Mucosa of descending colon (tissue), 3 donors: ENCODE measurements around the gene ACAA2. TPM values are rescaled to one million over a fixed set of nuclear protein-coding genes. Genes with fewer than 3 reads are reported as not detected.
"Not testable (repeated sequence)": the region's sequence is repeated elsewhere in the genome, so short reads cannot be mapped to it uniquely, and the experiment has no call there.

Source experiments
- ATAC-seq: fragments of 200-7000 bp; cut with Tn5 transposase; one replicate; pipeline ENCODE4 v1.9.1; 2020; ENCODE audit warnings: mild to moderate bottlenecking, moderate library complexity
- DNase-seq, 3 donors: peaks; one replicate each; pipeline ENCODE4 v3.0.0-alpha.2; 2020
- H3K36me3 ChIP-seq: fragments of 200-600 bp; one replicate; pipeline ENCODE4 v1.8.0; 2021; ENCODE audit warnings: low read depth, mild to moderate bottlenecking
- H3K4me1 ChIP-seq: fragments of 200-600 bp; one replicate; pipeline ENCODE4 v1.8.0; 2021; ENCODE audit warnings: low read depth, mild to moderate bottlenecking
- H3K4me3 ChIP-seq: fragments of 200-600 bp; one replicate; pipeline ENCODE4 v1.8.0; 2021; ENCODE audit warnings: mild to moderate bottlenecking
- H3K9me3 ChIP-seq: fragments of 200-600 bp; one replicate; pipeline ENCODE4 v1.8.0; 2021; ENCODE audit warnings: mild to moderate bottlenecking
- CTCF ChIP-seq: fragments of 200-600 bp; IDR thresholded peaks from one replicate; pipeline ENCODE4 v1.8.0; 2022; ENCODE audit warnings: antibody characterized with exemption, mild to moderate bottlenecking
- intact Hi-C, 2 donors: fragments of 100-400 bp; cut with DNase I in 1 of 2; cut with micrococcal nuclease in 1 of 2; formaldehyde crosslinking; loops; one replicate each; pipeline versions ENCODE4 v1.11.0 to v1.11.1; 2022; cut with DNase I, micrococcal nuclease
- total RNA-seq, 3 donors: library from RNA; stranded (reverse); fragmentation: NEBNext Ultra II Directional in 2 of 3; extraction: Animal tissue kit (Norgen Biotek cat#: 25700) in 2 of 3; gene quantifications; one replicate each; pipeline versions ENCODE4 v1.2.1 to v1.2.4, GENCODE V29; 2021 to 2023
- donor health status: DM: no; HTN: no; CAD: no; lungs with moderate emphysema.
- donor health status: DM: no; HTN: no; CAD: no.
- donor health status: DM: no; HTN: yes; CAD: no.

ACAA2 gene
- total RNA-seq, 3 donors from 2014 or later = 148 to 332 (median 281) TPM

GRCh38 chr18:49784427-49785185, 28.7 kb downstream of the ACAA2 start:
- Histone ChIP-seq H3K9me3 (no peaks in the 10 kb centered on the region), H3K36me3 (no peaks in the 10 kb centered on the region), H3K4me1 (no peaks in the 10 kb centered on the region), H3K4me3 (no peak overlapping the region)
- DNase-seq = no peak
- ATAC-seq = no peak
- no peak for TF ChIP-seq CTCF
- intact Hi-C loops = no loop called here

- intact Hi-C loops, DNase-seq, H3K36me3 ChIP-seq, H3K4me3 ChIP-seq, H3K9me3 ChIP-seq, ATAC-seq, H3K4me1 ChIP-seq: not testable (repeated sequence)
Observed at GRCh38 chr18:49783631-49784030, 29.7 kb downstream of the ACAA2 start.

GRCh38 chr18:49778826-49779465, 34.4 kb downstream of the ACAA2 start:
- no peak for ATAC-seq
- peaks cover 8% of the 10 kb centered on the region for H3K9me3 ChIP-seq
- no peaks in the 10 kb centered on the region for H3K4me1 ChIP-seq
- H3K4me3 ChIP-seq = no peak overlapping the region
- no peaks in the 10 kb centered on the region for H3K36me3 ChIP-seq
- no peak for TF ChIP-seq CTCF
- no peak for DNase-seq
- intact Hi-C loops = no loop called here

- Histone ChIP-seq H3K9me3 (no peaks in the 10 kb centered on the region), H3K4me3 (no peak overlapping the region), H3K4me1 (no peaks in the 10 kb centered on the region), H3K36me3 (no peaks in the 10 kb centered on the region)
- TF ChIP-seq CTCF = no peak
- intact Hi-C loops = no loop called here
- ATAC-seq = no peak
- DNase-seq = no peak
Observed at GRCh38 chr18:49769047-49769728, 44.1 kb downstream of the ACAA2 start.

- peak; percentile 34 for TF ChIP-seq CTCF
- Histone ChIP-seq H3K4me3 (no peak overlapping the region), H3K36me3 (no peaks in the 10 kb centered on the region), H3K4me1 (no peaks in the 10 kb centered on the region), H3K9me3 (no peaks in the 10 kb centered on the region)
- peak in 2 of 3 donors; percentile 72 to 80 for DNase-seq
- ATAC-seq = peak; percentile 85
- intact Hi-C loops = no loop called here
Observed at GRCh38 chr18:49768051-49768391, 45.3 kb downstream of the ACAA2 start.
